CD14-positive monocyte (primary cell): ENCODE results near the gene KIF21A. TPM values are rescaled to one million over a fixed set of nuclear protein-coding genes. Genes with fewer than 3 reads are reported as not detected.

Experiments
- DNase-seq, 3 donors: peaks; one replicate each; pipeline ENCODE4 v3.0.0-alpha.2; 2011 to 2022
- H2AFZ ChIP-seq: 2 replicates; pipeline ENCODE4 v1.6.0; 2012; ENCODE audit warnings: mild to moderate bottlenecking, low read depth, low read length, inconsistent platforms; ENCODE audit not compliant: insufficient read depth, poor library complexity, severe bottlenecking
- H3K27ac ChIP-seq, 2 donors: 1 replicate in 1 of 2; 2 replicates in 1 of 2; pipeline ENCODE4 v1.5.1; 2012 to 2013; ENCODE audit warnings: low read length in 2 of 2, control low read depth in 1 of 2, inconsistent platforms in 1 of 2, low read depth in 1 of 2, mild to moderate bottlenecking in 1 of 2
- H3K27me3 ChIP-seq, 2 donors: one replicate each; pipeline versions ENCODE4 v1.6.0 to v1.6.1; 2011 to 2013; ENCODE audit warnings: low read length in 2 of 2; ENCODE audit not compliant: control insufficient read depth in 2 of 2, insufficient read depth in 2 of 2
- H3K36me3 ChIP-seq, 2 donors: replicated peaks in 1 of 2; 1 replicate in 1 of 2; 2 replicates in 1 of 2; pipeline versions ENCODE4 v1.5.1 to v1.6.1; 2012 to 2013; ENCODE audit warnings: low read length in 2 of 2, control low read depth in 1 of 2, inconsistent platforms in 1 of 2, mild to moderate bottlenecking in 1 of 2; ENCODE audit not compliant: insufficient read depth in 2 of 2, control insufficient read depth in 1 of 2
- H3K4me1 ChIP-seq, 2 donors: 1 replicate in 1 of 2; 2 replicates in 1 of 2; pipeline versions ENCODE4 v1.5.1 to v1.6.1; 2012 to 2013; ENCODE audit warnings: low read length in 2 of 2, control low read depth in 1 of 2, inconsistent platforms in 1 of 2, mild to moderate bottlenecking in 1 of 2, moderate library complexity in 1 of 2; ENCODE audit not compliant: insufficient read depth in 2 of 2, control insufficient read depth in 1 of 2
- H3K4me2 ChIP-seq: replicated peaks from 2 replicates; pipeline ENCODE3; 2012; ENCODE audit warnings: low read length, moderate library complexity, mild to moderate bottlenecking; ENCODE audit not compliant: poor library complexity, severe bottlenecking; ENCODE audit errors: extremely low read depth
- H3K4me3 ChIP-seq, 3 experiments: fragments of 200-600 bp in 1 of 3; sonication (generic) in 1 of 3; replicated peaks in 1 of 3; 1 replicate in 2 of 3; 2 replicates in 1 of 3; pipeline ENCODE4 v1.5.1; 2011 to 2013; ENCODE audit warnings: low read length in 3 of 3, mild to moderate bottlenecking in 3 of 3, control low read depth in 2 of 3, low read depth in 2 of 3, inconsistent platforms in 1 of 3, moderate library complexity in 1 of 3
- H3K79me2 ChIP-seq: 2 replicates; pipeline ENCODE4 v1.6.0; 2012; ENCODE audit warnings: mild to moderate bottlenecking, control low read depth, inconsistent platforms, low read length, moderate library complexity; ENCODE audit not compliant: insufficient read depth
- H3K9ac ChIP-seq: 2 replicates; pipeline ENCODE4 v1.6.0; 2017; ENCODE audit warnings: low read length, mild to moderate bottlenecking; ENCODE audit not compliant: insufficient read depth, poor library complexity, severe bottlenecking
- H3K9me3 ChIP-seq, 2 donors: replicated peaks in 1 of 2; 1 replicate in 1 of 2; 2 replicates in 1 of 2; pipeline versions ENCODE4 v1.5.1 to v1.6.1; 2012 to 2013; ENCODE audit warnings: low read length in 2 of 2, control low read depth in 1 of 2; ENCODE audit not compliant: control insufficient read depth in 1 of 2, insufficient read depth in 1 of 2
- H4K20me1 ChIP-seq: 2 replicates; pipeline ENCODE4 v1.6.0; 2012; ENCODE audit warnings: mild to moderate bottlenecking, low read length, control low read depth, moderate library complexity; ENCODE audit not compliant: insufficient read depth
- H3K27ac Mint-ChIP-seq, 7 donors: one replicate each; pipeline ENCODE4 v1.8.0; 2020; ENCODE audit warnings: mild to moderate bottlenecking in 7 of 7, mixed read lengths in 7 of 7, moderate library complexity in 6 of 7, inconsistent platforms in 2 of 7
- H3K27me3 Mint-ChIP-seq, 3 donors: one replicate each; pipeline ENCODE4 v1.8.0; 2021 to 2022; ENCODE audit warnings: low read depth in 3 of 3, mild to moderate bottlenecking in 3 of 3, mixed read lengths in 3 of 3, moderate library complexity in 3 of 3, inconsistent platforms in 1 of 3
- H3K36me3 Mint-ChIP-seq, 2 donors: one replicate each; pipeline ENCODE4 v1.8.0; 2020; ENCODE audit warnings: mixed read lengths in 2 of 2, inconsistent platforms in 1 of 2, mild to moderate bottlenecking in 1 of 2
- H3K4me1 Mint-ChIP-seq: one replicate; pipeline ENCODE4 v1.8.0; 2020; ENCODE audit warnings: mild to moderate bottlenecking, mixed read lengths
- H3K4me3 Mint-ChIP-seq, 2 donors: one replicate each; pipeline ENCODE4 v1.8.0; 2020; ENCODE audit warnings: mild to moderate bottlenecking in 2 of 2, mixed read lengths in 2 of 2, moderate library complexity in 1 of 2
- H3K9me3 Mint-ChIP-seq, 7 donors: one replicate each; pipeline ENCODE4 v1.8.0; 2020 to 2022; ENCODE audit warnings: mixed read lengths in 7 of 7, mild to moderate bottlenecking in 6 of 7, moderate library complexity in 6 of 7, inconsistent platforms in 2 of 7
- WGBS: methylation state at CpG from one replicate; pipeline ENCODE4 v1.1.5; 2013; ENCODE audit warnings: missing lambda C conversion rate; ENCODE audit not compliant: insufficient coverage; 5-methylcytosine and 5-hydroxymethylcytosine counted together
- intact Hi-C, 2 donors: fragments of 100-400 bp; cut with micrococcal nuclease; formaldehyde crosslinking; loops; one replicate each; pipeline versions ENCODE4 v1.15.0 to v1.15.1; 2023
- polyA plus RNA-seq, 3 donors: library from polyadenylated mRNA; depleted of rRNA in 1 of 3; unstranded in 2 of 3; stranded (reverse) in 1 of 3; fragments of 300-500 nt in 2 of 3; fragments of >200 nt in 1 of 3; fragmentation: Illumina TruSeq in 2 of 3; gene quantifications; 1 replicate in 2 of 3; 2 replicates in 1 of 3; pipeline ENCODE4 v1.2.3, GENCODE V29; 2012 to 2021
- TF ChIP-seq, protein P1 (sequence below): fragments of 200-600 bp; IDR thresholded peaks from one replicate; pipeline ENCODE4 v1.8.0; 2022; ENCODE audit warnings: antibody characterized with exemption, mild to moderate bottlenecking

Gene KIF21A
- polyA plus RNA-seq, 3 donors: 0.03 to 0.05 TPM; not detected in 1

- TF ChIP-seq, protein P1, sequence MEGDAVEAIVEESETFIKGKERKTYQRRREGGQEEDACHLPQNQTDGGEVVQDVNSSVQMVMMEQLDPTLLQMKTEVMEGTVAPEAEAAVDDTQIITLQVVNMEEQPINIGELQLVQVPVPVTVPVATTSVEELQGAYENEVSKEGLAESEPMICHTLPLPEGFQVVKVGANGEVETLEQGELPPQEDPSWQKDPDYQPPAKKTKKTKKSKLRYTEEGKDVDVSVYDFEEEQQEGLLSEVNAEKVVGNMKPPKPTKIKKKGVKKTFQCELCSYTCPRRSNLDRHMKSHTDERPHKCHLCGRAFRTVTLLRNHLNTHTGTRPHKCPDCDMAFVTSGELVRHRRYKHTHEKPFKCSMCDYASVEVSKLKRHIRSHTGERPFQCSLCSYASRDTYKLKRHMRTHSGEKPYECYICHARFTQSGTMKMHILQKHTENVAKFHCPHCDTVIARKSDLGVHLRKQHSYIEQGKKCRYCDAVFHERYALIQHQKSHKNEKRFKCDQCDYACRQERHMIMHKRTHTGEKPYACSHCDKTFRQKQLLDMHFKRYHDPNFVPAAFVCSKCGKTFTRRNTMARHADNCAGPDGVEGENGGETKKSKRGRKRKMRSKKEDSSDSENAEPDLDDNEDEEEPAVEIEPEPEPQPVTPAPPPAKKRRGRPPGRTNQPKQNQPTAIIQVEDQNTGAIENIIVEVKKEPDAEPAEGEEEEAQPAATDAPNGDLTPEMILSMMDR: no peak
- Histone ChIP-seq H3K9ac (no peak overlapping the region), H3K36me3 (no peaks in the 10 kb centered on the region), H3K9me3 (no peaks in the 10 kb centered on the region), H2AFZ (no peak overlapping the region), H3K79me2 (no peaks in the 10 kb centered on the region), H3K27ac (no peak overlapping the region), H4K20me1 (no peaks in the 10 kb centered on the region), H3K4me3 (no peak overlapping the region), H3K27me3 (no peaks in the 10 kb centered on the region), H3K4me2 (no peak overlapping the region), H3K4me1 (no peaks in the 10 kb centered on the region)
- Mint-ChIP-seq H3K4me1 (no peaks in the 10 kb centered on the region), H3K36me3 (no peaks in the 10 kb centered on the region), H3K9me3 (no peaks in the 10 kb centered on the region), H3K27me3 (no peaks in the 10 kb centered on the region), H3K27ac (no peak overlapping the region), H3K4me3 (no peak overlapping the region)
- no peak for DNase-seq
- intact Hi-C loops: no loop called here
These were observed 128.4 kb downstream of the KIF21A start for GRCh38 chr12:39314547-39314946.

GRCh38 chr12:39309516-39309915 is 133.4 kb downstream of the KIF21A start:
- Histone ChIP-seq H3K36me3 (no peaks in the 10 kb centered on the region), H3K79me2 (no peaks in the 10 kb centered on the region), H3K9ac (no peak overlapping the region), H3K27me3 (no peaks in the 10 kb centered on the region), H3K9me3 (no peaks in the 10 kb centered on the region), H2AFZ (no peak overlapping the region), H3K27ac (no peak overlapping the region), H3K4me1 (no peaks in the 10 kb centered on the region), H4K20me1 (no peaks in the 10 kb centered on the region), H3K4me3 (no peak overlapping the region), H3K4me2 (no peak overlapping the region)
- Mint-ChIP-seq H3K27me3 (peaks cover 0 to 2% (median 0%) of the 10 kb centered on the region in 3 donors), H3K4me1 (no peaks in the 10 kb centered on the region), H3K27ac (no peak overlapping the region), H3K9me3 (peaks cover 0 to 2% (median 0%) of the 10 kb centered on the region in 7 donors), H3K36me3 (peaks cover 0 to 2% of the 10 kb centered on the region in 2 donors), H3K4me3 (no peak overlapping the region)
- intact Hi-C loops: no loop called here
- no peak for DNase-seq
- TF ChIP-seq, protein P1: no peak
- no CpG with 5 or more reads among the region's 4 CpGs for WGBS
